NCI-H82 (cell line): ENCODE data around the gene SORCS3.

ENCODE experiments used
- DNase-seq: peaks from one replicate; lab custom pipeline; 2025; lab: John Stamatoyannopoulos, UW

The SORCS3 gene

DNA sequence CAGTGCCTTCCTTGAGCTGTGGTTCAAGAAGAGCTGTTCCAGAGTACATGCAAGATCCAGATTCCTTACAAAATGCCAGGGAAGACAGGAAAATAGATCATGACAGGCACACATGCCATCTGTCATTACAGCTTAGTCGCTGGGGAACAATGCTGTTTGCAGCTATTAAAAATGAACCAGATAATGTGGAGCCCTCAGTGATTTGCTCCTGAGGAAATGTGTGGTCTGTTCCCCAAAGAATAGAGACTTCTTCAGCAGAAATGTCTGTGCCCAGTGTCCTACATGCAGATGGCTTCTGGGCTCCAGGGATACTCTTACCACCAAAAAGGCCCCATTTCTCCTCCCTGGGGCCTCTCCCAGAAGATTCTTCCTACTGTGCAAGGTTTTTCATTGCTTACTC, 627.9 kb downstream of the SORCS3 start:
- DNase-seq = peak; percentile 9

DNA sequence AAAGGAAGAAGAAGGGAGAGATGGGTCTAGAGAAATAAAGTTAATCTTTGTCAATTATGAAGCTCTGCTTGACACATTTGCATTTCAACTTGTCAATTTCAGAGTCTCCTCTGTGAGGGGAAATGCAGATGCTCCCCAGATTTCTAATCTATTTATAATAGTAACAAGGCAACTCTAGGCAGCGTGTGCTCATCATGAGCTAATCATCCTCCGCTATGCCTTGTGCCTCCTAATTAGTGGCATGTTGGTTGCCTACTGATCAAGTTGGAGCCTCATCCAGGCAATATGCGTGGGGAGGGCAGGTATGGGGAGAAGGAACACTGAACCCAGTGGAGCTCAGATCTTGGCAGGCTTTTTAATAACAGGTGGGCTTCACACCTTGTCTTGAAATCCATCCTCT, 628.6 kb downstream of the SORCS3 start:
- no peak for DNase-seq

DNA sequence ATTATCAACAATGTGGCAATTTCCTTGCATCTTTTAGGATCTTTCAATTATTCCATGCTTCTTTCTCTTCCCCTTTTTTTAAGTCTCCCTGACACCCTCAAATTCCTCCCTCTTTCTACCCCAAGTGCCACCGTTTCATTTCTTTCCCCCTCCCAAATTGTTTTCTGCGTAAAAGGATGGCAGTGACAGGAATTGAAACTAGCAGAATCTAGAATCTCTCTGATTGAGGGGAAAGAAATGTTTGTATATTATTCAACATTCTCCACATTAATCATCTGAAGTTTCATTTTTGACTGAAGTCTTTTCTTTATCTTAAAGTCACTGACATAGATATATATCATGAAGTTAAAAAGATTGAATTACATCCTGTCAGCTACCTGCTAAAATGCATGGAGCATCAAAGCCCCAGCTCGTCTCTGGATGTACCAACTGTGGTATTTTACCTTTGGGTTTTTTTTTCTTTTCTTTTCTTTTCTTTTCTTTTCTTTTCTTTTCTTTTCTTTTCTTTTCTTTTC, 633.5 kb downstream of the SORCS3 start:
- DNase-seq = no peak

DNA sequence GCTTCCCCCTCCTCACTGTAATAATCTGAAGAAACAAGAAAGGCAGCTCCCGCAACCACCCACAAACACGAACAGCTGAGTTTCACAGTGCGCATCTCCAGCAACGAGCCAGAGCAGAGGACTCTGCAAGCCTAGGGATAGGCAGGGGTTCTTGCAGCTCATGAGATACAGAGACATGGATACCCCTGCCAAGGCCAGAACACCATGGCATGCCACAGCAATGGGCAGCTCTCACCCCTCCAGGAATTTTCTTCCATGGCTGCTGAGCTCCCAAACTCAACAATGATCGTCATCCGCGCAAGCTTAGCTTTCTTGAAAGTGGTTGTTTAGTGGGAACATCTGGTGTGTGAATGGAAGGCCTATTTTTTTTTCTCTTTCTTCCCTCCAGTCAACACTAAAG, 637.3 kb downstream of the SORCS3 start:
- peak; percentile 4 for DNase-seq

DNA sequence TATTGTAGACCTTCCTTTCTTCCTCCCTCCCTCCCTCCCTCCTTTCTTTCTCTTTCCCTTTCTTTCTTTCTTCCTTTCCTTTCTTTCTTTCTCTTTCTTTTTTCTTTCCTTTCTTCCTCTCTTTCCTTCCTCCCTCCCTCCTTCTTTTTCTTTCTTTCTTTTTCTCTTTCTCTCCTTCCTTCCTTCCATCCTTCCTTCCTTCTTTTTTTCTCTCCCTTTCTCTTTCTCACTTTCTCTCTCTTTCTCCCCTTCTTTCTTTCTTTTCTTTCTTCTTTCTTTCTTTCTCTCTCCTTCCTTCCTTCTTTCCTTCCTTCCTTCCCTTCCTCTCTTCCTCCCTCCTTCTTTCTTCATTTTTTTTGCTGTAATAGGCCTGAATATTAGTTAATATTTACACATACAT, 638.0 kb downstream of the SORCS3 start:
- no peak for DNase-seq

DNA sequence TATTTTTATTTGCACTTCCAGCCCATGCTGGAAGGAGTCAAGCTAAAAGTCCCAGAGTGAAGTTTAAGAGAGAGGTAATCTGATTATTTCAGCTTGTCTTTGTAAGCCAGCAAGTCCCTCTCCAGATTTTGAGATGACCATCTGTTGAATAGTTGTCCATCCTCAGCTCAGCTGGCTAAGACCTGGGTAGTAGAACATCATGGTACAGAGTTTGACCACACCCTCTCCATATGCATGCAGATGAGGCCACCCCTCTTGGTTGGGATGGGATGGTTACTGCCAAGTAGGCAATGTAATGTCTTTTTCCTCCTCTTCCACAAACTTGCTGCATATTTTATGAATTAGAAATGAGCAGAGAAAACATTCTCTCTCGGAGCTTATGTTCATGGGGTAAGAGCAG, 639.8 kb downstream of the SORCS3 start:
- peak; percentile 94 for DNase-seq

DNA sequence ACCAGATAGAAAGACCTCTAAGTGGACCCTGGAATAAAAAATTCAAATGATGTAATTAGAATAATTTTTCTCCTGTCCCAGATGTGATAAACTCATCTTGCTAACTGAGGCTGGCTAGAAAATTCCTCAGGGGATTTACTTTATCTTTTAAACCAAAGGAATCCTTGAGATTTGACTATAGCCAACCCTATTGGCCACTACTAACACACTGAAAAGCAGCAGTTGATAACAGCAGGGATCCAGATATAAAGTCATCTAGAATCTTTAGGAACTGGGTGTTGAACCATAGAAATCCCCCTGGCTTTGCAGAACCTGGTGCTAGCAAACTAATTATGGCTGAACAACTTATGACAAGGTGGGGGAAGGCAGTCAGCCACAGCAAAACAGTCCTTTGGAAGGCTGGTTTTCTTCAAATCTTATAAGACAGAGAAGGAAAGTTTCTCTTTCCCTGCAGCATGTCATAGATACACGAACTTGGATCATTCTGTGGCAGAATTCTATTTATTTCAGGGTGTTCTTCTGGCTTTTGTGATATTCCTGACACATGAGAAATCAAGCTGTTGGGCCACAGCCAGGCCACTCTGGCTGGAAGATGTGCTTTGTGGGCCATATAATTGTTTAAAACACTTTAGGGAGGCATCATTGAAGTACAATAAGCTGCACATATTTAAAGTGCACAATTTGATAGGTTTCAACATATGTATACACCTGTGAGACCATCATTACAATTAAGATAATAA, 643.6 kb downstream of the SORCS3 start:
- DNase-seq = no peak

DNA sequence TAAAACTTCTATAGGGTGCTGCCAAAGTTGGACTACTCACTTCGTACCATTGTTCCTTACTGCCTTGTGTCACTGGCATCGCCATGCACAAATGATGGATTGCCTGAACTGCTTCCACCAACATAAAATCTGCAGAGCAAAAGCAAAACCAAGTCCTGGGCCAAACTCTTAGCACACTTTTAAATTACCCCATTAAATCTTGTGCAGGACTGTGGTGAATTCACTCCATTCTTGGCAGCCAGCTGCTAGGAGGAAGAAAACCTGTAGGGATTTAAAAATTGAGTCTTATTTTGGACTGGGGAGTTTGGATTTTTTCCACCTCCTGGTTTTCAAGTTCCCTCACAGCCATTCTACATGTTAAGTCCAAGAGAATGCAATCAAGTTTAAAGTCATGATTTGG, 646.9 kb downstream of the SORCS3 start:
- DNase-seq = no peak

DNA sequence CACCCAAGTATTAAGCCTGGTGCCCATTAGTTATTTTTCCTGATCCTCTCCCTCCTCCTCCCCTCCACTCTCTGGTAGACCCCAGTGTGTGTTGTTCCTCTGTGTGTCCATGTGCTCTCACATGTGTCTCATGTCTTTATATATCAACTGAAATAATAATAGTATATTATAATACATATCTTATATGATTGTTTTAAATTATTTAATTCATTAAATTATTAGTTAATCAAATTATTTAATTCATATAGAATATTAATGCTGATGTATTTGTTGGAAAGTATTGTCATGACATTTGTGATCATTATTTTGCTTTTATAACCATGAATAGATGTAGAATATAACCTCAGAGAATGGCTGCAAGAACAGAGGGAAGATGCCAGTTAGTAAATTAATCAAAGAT, 647.5 kb downstream of the SORCS3 start:
- no peak for DNase-seq

DNA sequence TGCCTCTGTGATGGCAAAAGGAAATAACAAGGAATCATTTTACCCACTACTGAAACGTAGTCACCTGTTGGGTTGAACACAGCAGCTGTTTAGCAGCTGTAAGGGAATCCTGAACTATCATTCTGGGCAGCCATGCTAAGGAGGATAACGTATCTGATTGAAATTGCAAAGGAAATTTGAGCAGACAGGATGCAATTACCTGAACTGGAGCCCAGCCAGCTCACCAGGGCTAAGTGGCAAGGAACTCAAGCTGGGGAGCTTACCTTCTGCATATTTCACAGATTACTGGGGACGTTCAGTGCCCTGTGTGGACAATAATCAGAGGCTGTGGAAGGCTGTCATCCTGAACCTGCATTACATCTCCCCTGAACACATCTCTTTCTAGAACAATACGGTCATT, 650.5 kb downstream of the SORCS3 start:
- DNase-seq = peak; percentile 66

DNA sequence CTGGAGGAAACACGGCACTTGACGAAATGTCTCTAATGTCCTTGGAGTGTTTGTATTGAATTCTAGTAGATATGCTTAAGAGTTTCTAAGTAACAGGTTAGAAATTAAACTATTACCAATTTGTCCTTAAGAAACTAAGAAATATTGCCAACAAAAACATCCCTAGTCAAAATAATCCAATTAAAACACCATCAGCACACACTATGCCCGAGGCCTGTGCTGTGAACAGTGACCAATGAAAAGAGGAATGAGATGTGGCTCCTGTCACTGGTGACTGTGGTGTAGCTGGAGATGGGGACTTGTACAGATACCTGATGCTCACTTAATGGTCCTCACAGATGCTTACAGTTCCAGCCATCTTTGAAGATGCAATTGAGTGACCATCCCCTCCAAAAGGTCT, 651.1 kb downstream of the SORCS3 start:
- no peak for DNase-seq
